B cell (primary cell): ENCODE data around the gene TENM4.

Experiments used
- CTCF ChIP-seq: fragments of 200-600 bp; IDR thresholded peaks from one replicate; pipeline ENCODE4 v1.8.0; 2022; ENCODE audit warnings: antibody characterized with exemption, mild to moderate bottlenecking
- EZH2 ChIP-seq: IDR thresholded peaks from 2 replicates; pipeline ENCODE4 v1.6.1; 2012; ENCODE audit warnings: borderline replicate concordance, low read depth, mild to moderate bottlenecking, moderate library complexity, low read length; ENCODE audit not compliant: insufficient read depth, poor library complexity, severe bottlenecking

DNA sequence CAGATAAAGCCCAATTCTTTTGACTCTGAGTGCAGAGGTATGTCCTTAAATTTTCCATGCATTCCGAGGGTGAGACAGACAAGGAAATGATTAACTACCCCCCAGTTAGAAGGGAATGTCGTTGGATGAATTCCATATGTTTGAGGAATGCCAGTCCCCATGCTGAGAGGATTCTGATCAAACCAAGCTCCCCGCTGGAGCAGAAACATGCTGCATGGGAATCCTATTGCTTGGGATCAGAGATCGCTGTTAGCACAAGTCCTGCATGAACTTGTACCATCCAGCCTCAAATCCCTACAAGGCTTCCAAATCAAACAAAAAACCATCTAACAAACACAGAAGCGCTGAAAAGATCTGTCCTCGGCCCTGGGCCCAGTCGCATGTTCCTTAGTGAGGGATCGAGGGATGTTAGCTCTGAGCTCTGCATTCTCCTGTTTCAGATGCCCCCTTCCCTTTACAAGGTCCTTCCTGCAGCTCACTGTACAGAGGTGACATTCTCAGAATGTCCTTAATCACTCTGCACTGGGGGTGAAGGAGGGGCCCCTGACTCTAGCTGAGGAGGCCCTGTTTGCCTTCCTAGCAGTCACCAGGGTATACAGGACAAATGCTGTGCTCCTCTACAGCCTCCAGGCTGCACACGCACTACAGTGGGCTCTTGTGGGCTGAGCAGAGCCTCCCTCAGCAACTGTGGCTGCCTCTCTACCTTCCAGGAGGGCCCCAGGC is 353.4 kb downstream of the TENM4 start:
- TF ChIP-seq CTCF = no peak
- TF ChIP-seq EZH2 = no peak
